Pancreas (tissue), 10 donors: Measurements from ENCODE around the gene R3HDM4. TPM values are rescaled to one million over a fixed set of nuclear protein-coding genes. Genes with fewer than 3 reads are reported as not detected.
A peak's percentile ranks its signal among the peaks of the same experiment; 100 is the strongest.

Experiments
- ATAC-seq, 4 donors: fragments of 200-7000 bp; cut with Tn5 transposase; one replicate each; pipeline versions ENCODE4 v1.8.0 to v1.9.1; 2020; ENCODE audit warnings: mild to moderate bottlenecking in 4 of 4, moderate library complexity in 4 of 4
- DNase-seq, 6 donors: peaks; one replicate each; pipeline ENCODE4 v3.0.0-alpha.2; 2020
- FAIRE-seq: peaks from 2 replicates; lab custom pipeline; 2012; peaks lifted over from hg19 to GRCh38; lab: Jason Lieb, UNC
- H3K27ac ChIP-seq, 4 donors: fragments of 200-600 bp; sonication (generic); 1 replicate in 3 of 4; 2 replicates in 1 of 4; pipeline versions ENCODE4 v1.5.0 to v1.8.0; 2020
- H3K27me3 ChIP-seq, 4 donors: fragments of 200-600 bp; one replicate each; pipeline ENCODE4 v1.8.0; 2021
- H3K36me3 ChIP-seq, 3 donors: fragments of 200-600 bp; sonication (generic) in 1 of 3; one replicate each; pipeline versions ENCODE4 v1.5.0 to v1.8.0; 2020 to 2021
- H3K4me1 ChIP-seq, 3 donors: fragments of 200-600 bp; one replicate each; pipeline ENCODE4 v1.8.0; 2021
- H3K4me3 ChIP-seq, 4 donors: fragments of 200-600 bp; sonication (generic) in 2 of 4; one replicate each; pipeline versions ENCODE4 v1.5.0 to v1.8.0; 2020 to 2021
- H3K9me3 ChIP-seq, 4 donors: fragments of 200-600 bp; one replicate each; pipeline ENCODE4 v1.8.0; 2021
- WGBS, 2 donors: extraction: QIAGEN DNeasy Blood & Tissue Kit; methylation state at CpG; one replicate each; pipeline ENCODE4 v1.1.7; 2013; 5-methylcytosine and 5-hydroxymethylcytosine counted together
- intact Hi-C, 3 donors: fragments of 100-400 bp; cut with DNase I; formaldehyde crosslinking; loops; one replicate each; pipeline versions ENCODE4 v1.11.1 to v1.14.2; 2022
- polyA plus RNA-seq, 2 donors: library from polyadenylated mRNA; stranded (reverse); fragments of 200-250 nt; gene quantifications; one replicate each; pipeline ENCODE4 v1.2.3, GENCODE V29; 2013
- total RNA-seq, 6 donors: library from RNA; stranded (reverse); fragmentation: NEBNext Ultra II Directional in 4 of 6; extraction: Animal tissue kit (Norgen Biotek cat#: 25700) in 4 of 6; gene quantifications; one replicate each; pipeline versions ENCODE4 v1.2.1 to v1.2.4, GENCODE V29; 2021 to 2023
- TF ChIP-seq, protein P1 (sequence below), 4 donors: fragments of 200-600 bp; sonication (generic) in 3 of 4; IDR thresholded peaks; one replicate each; pipeline versions ENCODE4 v1.5.0 to v1.8.0; 2021; ENCODE audit warnings: antibody characterized with exemption in 4 of 4
- donor health status: healthy with polysubstance abuse.
- donor health status: DM: no; HTN: no; CAD: no; lungs with moderate emphysema.
- donor health status: DM: no; HTN: no; CAD: no.
- donor health status: control.
- donor health status: control.
- donor health status: Bipolar disorder and iron deficiency.
- donor health status: DM: yes; HTN: yes; CAD: no.
- donor health status: DM: no; HTN: no; CAD: no.
- donor health status: DM: no; HTN: no; CAD: no.
- donor health status: DM: yes; HTN: yes; CAD: no.

R3HDM4 gene
- total and polyA plus RNA-seq, 8 donors: 21.6 to 57.2 (median 31.8) TPM

DNA sequence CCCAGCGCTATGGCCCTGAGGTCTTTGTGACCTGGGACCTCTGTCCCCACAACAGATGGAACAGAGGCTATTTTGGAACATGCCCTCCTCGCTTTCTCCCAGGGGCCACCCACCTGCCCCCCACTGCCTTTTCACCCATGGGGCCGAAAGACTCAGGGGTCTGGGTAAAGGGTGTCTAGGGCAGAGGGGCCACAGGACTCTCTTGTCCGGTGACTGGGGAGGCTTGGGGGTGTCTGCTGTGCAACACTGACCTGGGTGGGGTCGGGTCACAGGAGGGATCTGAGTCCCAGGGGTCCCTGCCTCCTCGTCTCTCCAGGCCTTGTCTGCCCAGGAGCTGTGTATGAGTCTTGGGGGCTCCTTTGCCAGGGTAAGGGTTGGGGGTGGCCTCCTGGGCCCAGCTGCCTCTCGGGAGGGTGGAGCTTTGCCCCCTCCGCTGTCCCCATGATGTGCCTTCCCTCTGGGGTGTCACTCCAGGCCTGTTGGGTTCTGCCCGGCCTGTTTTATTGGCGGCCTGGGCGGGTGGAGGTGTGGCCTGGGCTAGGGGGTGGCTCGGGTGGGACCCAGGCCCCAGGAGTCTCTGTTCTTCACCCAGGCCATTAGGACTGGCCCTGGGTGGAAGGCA is 14.9 kb upstream of the R3HDM4 start:
- Histone ChIP-seq H3K27ac (no peak overlapping the region), H3K36me3 (no peaks in the 10 kb centered on the region), H3K27me3 (no peaks in the 10 kb centered on the region), H3K4me3 (peak overlapping the region in 2 of 4 donors; percentile 86 to 93), H3K4me1 (peaks cover 5 to 10% (median 6%) of the 10 kb centered on the region in 3 donors), H3K9me3 (no peaks in the 10 kb centered on the region)
- WGBS, 2 donors: 84 to 89% methylated on average over 11 to 12 of the region's 12 CpGs
- FAIRE-seq (no peak), ATAC-seq (no peak), DNase-seq (peak in 1 of 6 donors; percentile 43)
- intact Hi-C loops: loop anchor here in 1 of 3 donors (10.0 kb wide), 1 partner anchor 57 kb away; the partner anchor contains the start of gene WDR18
- TF ChIP-seq, protein P1, sequence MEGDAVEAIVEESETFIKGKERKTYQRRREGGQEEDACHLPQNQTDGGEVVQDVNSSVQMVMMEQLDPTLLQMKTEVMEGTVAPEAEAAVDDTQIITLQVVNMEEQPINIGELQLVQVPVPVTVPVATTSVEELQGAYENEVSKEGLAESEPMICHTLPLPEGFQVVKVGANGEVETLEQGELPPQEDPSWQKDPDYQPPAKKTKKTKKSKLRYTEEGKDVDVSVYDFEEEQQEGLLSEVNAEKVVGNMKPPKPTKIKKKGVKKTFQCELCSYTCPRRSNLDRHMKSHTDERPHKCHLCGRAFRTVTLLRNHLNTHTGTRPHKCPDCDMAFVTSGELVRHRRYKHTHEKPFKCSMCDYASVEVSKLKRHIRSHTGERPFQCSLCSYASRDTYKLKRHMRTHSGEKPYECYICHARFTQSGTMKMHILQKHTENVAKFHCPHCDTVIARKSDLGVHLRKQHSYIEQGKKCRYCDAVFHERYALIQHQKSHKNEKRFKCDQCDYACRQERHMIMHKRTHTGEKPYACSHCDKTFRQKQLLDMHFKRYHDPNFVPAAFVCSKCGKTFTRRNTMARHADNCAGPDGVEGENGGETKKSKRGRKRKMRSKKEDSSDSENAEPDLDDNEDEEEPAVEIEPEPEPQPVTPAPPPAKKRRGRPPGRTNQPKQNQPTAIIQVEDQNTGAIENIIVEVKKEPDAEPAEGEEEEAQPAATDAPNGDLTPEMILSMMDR (IDR thresholded peaks at IDR 0.05): no peak

DNA sequence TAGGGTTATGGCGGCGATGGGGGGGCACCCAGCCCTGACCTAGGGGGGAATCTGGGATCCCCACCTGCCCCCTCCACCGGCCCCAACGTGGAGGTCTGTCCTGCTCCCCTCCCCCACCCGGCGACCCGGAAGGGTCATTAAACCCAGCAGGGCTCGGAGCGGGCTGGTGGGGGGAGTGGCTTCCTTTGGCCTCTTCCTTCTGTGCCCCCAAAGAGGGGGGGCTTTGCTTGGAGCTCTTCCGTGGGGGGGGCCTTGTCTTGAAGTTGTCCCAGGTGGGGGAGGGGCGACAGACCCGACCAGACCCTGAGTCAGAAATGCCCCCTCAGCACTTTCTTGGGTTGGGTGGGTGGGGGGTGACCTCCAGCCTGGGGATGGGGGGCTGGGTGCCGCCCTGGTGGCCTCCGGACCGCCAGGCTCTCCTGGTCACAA is 14.3 kb upstream of the R3HDM4 start:
- intact Hi-C loops: loop anchor here in 1 of 3 donors (10.0 kb wide), 1 partner anchor 57 kb away; the partner anchor contains the start of gene WDR18
- TF ChIP-seq, protein P1 (IDR thresholded peaks at IDR 0.05): no peak
- H3K27me3 ChIP-seq: no peaks in the 10 kb centered on the region
- DNase-seq: peak in 1 of 6 donors; percentile 72
- FAIRE-seq: no peak
- H3K4me1 ChIP-seq: peaks cover 5% of the 10 kb centered on the region in 3 donors
- peak overlapping the region in 2 of 4 donors; percentile 56 to 78 for H3K27ac ChIP-seq
- 18 to 29% methylated on average over 14 to 15 of the region's 15 CpGs for WGBS, 2 donors
- no peaks in the 10 kb centered on the region for H3K9me3 ChIP-seq
- peak overlapping the region in 3 of 4 donors; percentile 49 to 93 (median 86) for H3K4me3 ChIP-seq
- no peaks in the 10 kb centered on the region for H3K36me3 ChIP-seq
- ATAC-seq: no peak

DNA sequence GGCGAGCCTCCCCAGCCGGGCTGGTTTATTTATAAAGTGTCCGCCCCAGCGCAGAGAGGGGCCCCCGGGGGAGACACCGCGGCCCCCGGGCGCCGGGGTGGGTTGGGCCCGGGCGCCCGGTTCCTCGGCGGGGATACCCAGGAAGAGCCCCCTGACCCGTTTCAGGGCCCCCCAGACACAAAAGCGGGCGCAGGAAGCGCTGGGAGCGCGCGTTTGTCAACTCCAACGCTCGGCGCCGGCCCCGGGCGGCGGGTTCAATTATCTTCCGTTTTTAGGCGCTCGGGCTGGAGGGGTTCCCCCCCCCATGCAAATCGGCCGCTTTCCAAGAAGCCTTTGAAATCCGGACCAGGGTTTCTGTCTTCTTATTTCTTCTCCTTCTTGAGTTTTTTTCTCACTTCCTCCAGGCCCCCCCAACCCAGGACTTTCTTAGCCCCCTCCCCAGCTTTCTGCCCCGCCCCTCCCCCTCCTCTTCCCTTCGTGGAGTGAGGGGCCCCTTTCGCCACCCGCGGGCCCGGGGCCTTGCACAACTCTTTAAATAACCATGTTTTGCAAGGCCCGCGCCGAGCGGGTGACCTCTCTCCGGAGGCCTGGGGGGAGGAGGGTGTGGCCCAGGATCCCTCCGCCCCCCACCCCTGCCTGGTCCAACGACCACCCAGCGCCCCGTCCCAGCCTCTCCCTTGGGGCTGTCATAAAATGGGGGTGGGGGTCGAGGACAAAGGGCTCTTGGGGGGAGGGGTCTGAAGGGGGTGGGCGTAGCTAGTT is 13.8 kb upstream of the R3HDM4 start:
- 1% methylated on average over 51 to 52 of the region's 52 CpGs for WGBS, 2 donors
- Histone ChIP-seq H3K4me3 (peak overlapping the region; percentile 49 to 93 (median 85)), H3K36me3 (no peaks in the 10 kb centered on the region), H3K9me3 (no peaks in the 10 kb centered on the region), H3K27me3 (no peaks in the 10 kb centered on the region), H3K27ac (peak overlapping the region; percentile 56 to 78 (median 66)), H3K4me1 (peaks cover 5% of the 10 kb centered on the region in 3 donors)
- FAIRE-seq: no peak
- intact Hi-C loops: loop anchor here in 1 of 3 donors (10.0 kb wide), 1 partner anchor 58 kb away; the partner anchor contains the start of gene WDR18
- peak in 3 of 4 donors; percentile 12 to 22 (median 18) for ATAC-seq
- DNase-seq: peak in 2 of 6 donors; percentile 66 to 86
- TF ChIP-seq, protein P1 (IDR thresholded peaks at IDR 0.05): no peak

DNA sequence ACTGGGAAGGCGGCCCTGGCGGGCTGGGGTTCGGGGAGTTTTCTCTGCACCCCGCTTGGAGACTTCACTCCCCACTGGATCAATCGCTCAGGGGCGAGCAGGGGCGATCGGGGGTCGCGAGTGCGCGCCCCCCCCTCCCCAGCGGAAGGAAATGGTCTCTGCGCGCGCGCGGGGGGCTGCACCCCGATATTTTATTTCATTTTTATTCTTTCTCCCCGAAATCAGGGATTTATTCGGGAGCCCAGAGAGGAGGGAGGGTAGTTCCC is 13.2 kb upstream of the R3HDM4 start:
- 0 to 1% methylated on average over 19 to 21 of the region's 21 CpGs for WGBS, 2 donors
- ATAC-seq (no peak), DNase-seq (no peak), FAIRE-seq (no peak)
- intact Hi-C loops: loop anchor here in 1 of 3 donors (10.0 kb wide), 1 partner anchor 59 kb away; the partner anchor contains the start of gene WDR18
- Histone ChIP-seq H3K36me3 (no peaks in the 10 kb centered on the region), H3K9me3 (no peaks in the 10 kb centered on the region), H3K4me1 (peaks cover 5% of the 10 kb centered on the region in 3 donors), H3K4me3 (peak overlapping the region; percentile 49 to 93 (median 85)), H3K27ac (peak overlapping the region; percentile 56 to 78 (median 66)), H3K27me3 (no peaks in the 10 kb centered on the region)
- TF ChIP-seq, protein P1 (IDR thresholded peaks at IDR 0.05): no peak
